ENCODE data around the gene RAB40C.

The RAB40C gene

GRCh38 chr16:582218-582613 lies 7.7 kb upstream of the RAB40C start:
- H3K4me1 ChIP-seq (ENCODE audit: low read length): no peaks in the 10 kb centered on the region
- no peak for DNase-seq
- H2AFZ ChIP-seq (ENCODE audit: low read length): no peak overlapping the region
- no peaks in the 10 kb centered on the region for H3K36me3 ChIP-seq (replicated peaks; ENCODE audit: insufficient read depth, low read length)
- no peak overlapping the region for H3K27ac ChIP-seq (ENCODE audit: low read length)
- peaks cover 2% of the 10 kb centered on the region for H3K79me2 ChIP-seq (ENCODE audit: low read length)
- no peaks in the 10 kb centered on the region for H3K27me3 ChIP-seq (replicated peaks; ENCODE audit: insufficient read depth, low read length)
- H3K4me2 ChIP-seq (ENCODE audit: low read depth, low read length): no peak overlapping the region
- no peaks in the 10 kb centered on the region for H3F3A ChIP-seq (ENCODE audit: insufficient read depth, low read length)
- H3K4me3 ChIP-seq (ENCODE audit: low read length): no peak overlapping the region
- H3K9ac ChIP-seq (ENCODE audit: low read length): no peak overlapping the region
- no peaks in the 10 kb centered on the region for H4K20me1 ChIP-seq (ENCODE audit: insufficient read depth, low read length)
- no peaks in the 10 kb centered on the region for H3K9me3 ChIP-seq (replicated peaks; ENCODE audit: insufficient read depth, low read length)
- TF ChIP-seq EZH2 (optimal IDR thresholded peaks at IDR 0.05; ENCODE audit: low read depth, low read length) (no peak), EZH2phosphoT487 (IDR thresholded peaks at IDR 0.05; ENCODE audit: low read length) (no peak), CTCF (IDR thresholded peaks at IDR 0.05; ENCODE audit: low read length) (no peak)
- no peaks in the 10 kb centered on the region for H3K9me2 ChIP-seq (replicated peaks; ENCODE audit: insufficient read depth, low read length)

GRCh38 chr16:582614-583331 lies 7.1 kb upstream of the RAB40C start:
- DNase-seq: no peak
- Histone ChIP-seq H3K4me1 (ENCODE audit: low read length) (peaks cover 5% of the 10 kb centered on the region), H3K36me3 (replicated peaks; ENCODE audit: insufficient read depth, low read length) (no peaks in the 10 kb centered on the region), H3K9me2 (replicated peaks; ENCODE audit: insufficient read depth, low read length) (no peaks in the 10 kb centered on the region), H4K20me1 (ENCODE audit: insufficient read depth, low read length) (no peaks in the 10 kb centered on the region), H3K27me3 (replicated peaks; ENCODE audit: insufficient read depth, low read length) (no peaks in the 10 kb centered on the region), H3K79me2 (ENCODE audit: low read length) (peaks cover 8% of the 10 kb centered on the region), H3K4me2 (ENCODE audit: low read depth, low read length) (no peak overlapping the region), H3F3A (ENCODE audit: insufficient read depth, low read length) (no peaks in the 10 kb centered on the region), H3K9ac (ENCODE audit: low read length) (no peak overlapping the region), H2AFZ (ENCODE audit: low read length) (no peak overlapping the region), H3K9me3 (replicated peaks; ENCODE audit: insufficient read depth, low read length) (no peaks in the 10 kb centered on the region), H3K27ac (ENCODE audit: low read length) (no peak overlapping the region), H3K4me3 (ENCODE audit: low read length) (no peak overlapping the region)
- TF ChIP-seq CTCF (IDR thresholded peaks at IDR 0.05; ENCODE audit: low read length) (no peak), EZH2 (optimal IDR thresholded peaks at IDR 0.05; ENCODE audit: low read depth, low read length) (no peak), EZH2phosphoT487 (IDR thresholded peaks at IDR 0.05; ENCODE audit: low read length) (no peak)

GRCh38 chr16:583470-583814 lies 6.4 kb upstream of the RAB40C start:
- H3F3A ChIP-seq (ENCODE audit: insufficient read depth, low read length): peaks cover 5% of the 10 kb centered on the region; the same call in 1 of the 2 replicates
- no peak for DNase-seq
- no peak overlapping the region for H2AFZ ChIP-seq (ENCODE audit: low read length)
- no peaks in the 10 kb centered on the region for H4K20me1 ChIP-seq (ENCODE audit: insufficient read depth, low read length)
- H3K9me3 ChIP-seq (replicated peaks; ENCODE audit: insufficient read depth, low read length): no peaks in the 10 kb centered on the region
- TF ChIP-seq CTCF (IDR thresholded peaks at IDR 0.05; ENCODE audit: low read length) (no peak), EZH2phosphoT487 (IDR thresholded peaks at IDR 0.05; ENCODE audit: low read length) (no peak), EZH2 (optimal IDR thresholded peaks at IDR 0.05; ENCODE audit: low read depth, low read length) (no peak)
- H3K36me3 ChIP-seq (replicated peaks; ENCODE audit: insufficient read depth, low read length): no peaks in the 10 kb centered on the region
- H3K79me2 ChIP-seq (ENCODE audit: low read length): peaks cover 14% of the 10 kb centered on the region
- H3K4me1 ChIP-seq (ENCODE audit: low read length): peaks cover 8% of the 10 kb centered on the region
- H3K4me2 ChIP-seq (ENCODE audit: low read depth, low read length): no peak overlapping the region
- H3K4me3 ChIP-seq (ENCODE audit: low read length): no peak overlapping the region
- H3K9ac ChIP-seq (ENCODE audit: low read length): no peak overlapping the region
- no peaks in the 10 kb centered on the region for H3K9me2 ChIP-seq (replicated peaks; ENCODE audit: insufficient read depth, low read length)
- no peak overlapping the region for H3K27ac ChIP-seq (ENCODE audit: low read length)
- H3K27me3 ChIP-seq (replicated peaks; ENCODE audit: insufficient read depth, low read length): no peaks in the 10 kb centered on the region

Measured in MM.1S (cell line).